Activated naive CD8-positive, alpha-beta T cell treated with anti-CD3 and anti-CD28 coated beads, Interleukin-2, amount 50 U/mL, for 24 hours (primary cell): ENCODE data around the gene SHH.

Source experiments
- ATAC-seq: fragments of 150-1000 bp; cut with Tn5 transposase; one replicate; pipeline ENCODE4 v1.10.0; 2021
- DNase-seq: peaks from one replicate; pipeline ENCODE4 v3.0.0; 2021
- H3K27ac Mint-ChIP-seq: one replicate; pipeline ENCODE4 v1.8.0; 2021; ENCODE audit warnings: mild to moderate bottlenecking, mixed read lengths
- H3K27me3 Mint-ChIP-seq: one replicate; pipeline ENCODE4 v1.8.0; 2021; ENCODE audit warnings: mixed read lengths
- H3K36me3 Mint-ChIP-seq: one replicate; pipeline ENCODE4 v1.8.0; 2021; ENCODE audit warnings: low read depth, mixed read lengths
- H3K4me1 Mint-ChIP-seq: one replicate; pipeline ENCODE4 v1.8.0; 2021; ENCODE audit warnings: mixed read lengths
- H3K4me3 Mint-ChIP-seq: one replicate; pipeline ENCODE4 v1.8.0; 2021; ENCODE audit warnings: mild to moderate bottlenecking, moderate library complexity, mixed read lengths
- H3K9me3 Mint-ChIP-seq: one replicate; pipeline ENCODE4 v1.8.0; 2021; ENCODE audit warnings: mixed read lengths

SHH gene

DNA sequence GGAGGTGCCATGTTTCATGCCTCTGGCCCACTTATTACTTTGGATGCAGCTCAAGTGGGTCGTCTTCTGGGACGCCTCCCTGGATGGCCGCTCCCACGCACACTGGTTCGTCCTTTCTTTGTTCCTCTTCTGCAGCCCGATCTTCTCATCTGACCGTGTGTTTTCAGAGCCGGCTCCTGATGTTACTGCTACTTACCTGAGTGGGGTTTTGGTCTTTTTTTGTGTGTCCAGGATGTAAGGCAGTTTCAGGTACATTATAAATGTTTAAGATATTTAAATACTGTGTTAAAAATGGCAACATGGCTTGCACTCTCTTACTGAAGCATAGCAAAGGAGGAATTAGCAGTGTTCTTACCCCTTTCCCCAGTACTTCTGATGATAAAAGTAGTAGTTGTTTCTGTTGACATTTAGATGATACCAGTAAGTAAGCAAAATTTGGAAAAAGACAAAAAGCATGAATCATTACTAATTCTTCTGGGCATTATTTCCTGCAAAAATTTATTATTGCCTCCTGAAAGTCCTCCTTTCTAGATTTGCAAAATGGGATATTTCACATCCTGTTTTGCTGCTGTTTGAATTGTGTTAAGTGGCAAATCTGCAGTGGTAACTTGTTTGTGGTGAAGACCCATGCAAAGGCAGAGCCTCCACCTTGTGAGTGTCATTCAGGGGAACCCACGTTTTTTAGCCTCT lies 59.4 kb downstream of the SHH start:
- Mint-ChIP-seq H3K4me3 (no peak overlapping the region), H3K27ac (peak overlapping the region; percentile 58), H3K27me3 (no peaks in the 10 kb centered on the region), H3K9me3 (no peaks in the 10 kb centered on the region), H3K4me1 (peaks cover 86% of the 10 kb centered on the region), H3K36me3 (peaks cover 33% of the 10 kb centered on the region)
- ATAC-seq = no peak
- DNase-seq = no peak

DNA sequence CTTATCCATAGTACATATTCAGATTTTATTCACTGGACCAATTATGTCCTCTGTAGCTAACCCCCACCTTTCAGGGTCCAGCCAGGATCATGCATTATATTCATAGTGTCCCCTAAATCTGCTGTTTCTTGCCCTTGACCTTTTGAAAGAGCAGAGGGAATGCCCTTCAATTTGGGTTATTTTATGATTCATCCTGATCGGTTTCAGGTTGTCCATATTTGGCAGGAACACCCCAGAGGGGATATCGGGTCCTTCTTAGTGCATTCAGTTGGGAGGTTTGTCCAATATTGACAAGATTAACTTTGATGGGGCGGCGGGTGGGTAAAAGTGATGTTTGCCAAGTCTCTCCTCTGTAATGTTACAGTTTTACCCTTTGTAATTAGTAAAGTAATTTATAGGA lies 60.9 kb downstream of the SHH start:
- peak overlapping the region; percentile 77 for H3K27ac Mint-ChIP-seq

DNA sequence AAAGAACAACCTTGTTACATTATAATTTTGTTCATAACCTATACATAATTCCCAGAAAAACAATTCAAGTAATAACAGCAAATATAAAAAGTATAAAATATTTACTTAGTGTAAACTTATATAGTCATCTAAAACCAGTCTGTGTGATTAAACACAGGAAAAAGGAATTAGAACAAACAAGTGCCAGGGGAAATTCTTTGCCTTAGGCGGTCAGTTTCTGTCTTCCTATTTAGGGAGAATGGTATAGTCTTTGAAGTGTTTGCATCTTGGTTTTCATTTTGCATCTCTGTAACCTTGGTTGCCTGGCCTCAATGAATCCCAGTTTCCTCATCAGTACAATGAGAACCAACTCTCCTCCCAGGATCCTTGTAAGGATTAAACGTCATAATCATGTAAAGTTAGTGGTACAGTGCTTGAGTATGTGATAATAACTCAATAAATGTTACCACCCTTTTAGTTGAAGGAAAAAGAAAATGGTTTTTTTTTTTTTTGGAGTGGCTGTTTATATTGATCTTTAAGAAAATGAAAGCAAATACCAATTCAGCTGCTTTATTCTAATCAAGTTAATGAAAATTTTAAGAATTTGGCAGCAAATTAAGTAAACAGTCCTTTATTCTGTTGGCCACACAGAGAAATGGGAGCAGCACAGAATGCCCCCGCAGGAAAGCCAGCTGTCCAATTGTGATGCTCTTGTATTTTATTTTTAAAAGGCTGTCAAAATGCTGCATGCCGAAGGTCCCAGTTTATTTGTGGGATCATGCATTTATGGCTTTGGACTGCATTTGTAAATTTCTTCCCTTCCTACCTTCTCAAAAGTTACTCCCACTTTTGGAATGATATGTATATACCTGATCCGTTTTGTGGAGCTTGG lies 61.8 kb downstream of the SHH start:
- no peak for ATAC-seq
- Mint-ChIP-seq H3K27me3 (no peaks in the 10 kb centered on the region), H3K9me3 (no peaks in the 10 kb centered on the region), H3K4me3 (no peak overlapping the region), H3K36me3 (peaks cover 38% of the 10 kb centered on the region), H3K27ac (no peak overlapping the region), H3K4me1 (peaks cover 85% of the 10 kb centered on the region)
- no peak for DNase-seq

More for the DNA sequence above, 60.9 kb downstream of the SHH start:
- Mint-ChIP-seq H3K27me3 (no peaks in the 10 kb centered on the region), H3K9me3 (no peaks in the 10 kb centered on the region), H3K4me1 (peaks cover 83% of the 10 kb centered on the region), H3K36me3 (peaks cover 31% of the 10 kb centered on the region), H3K4me3 (no peak overlapping the region)
- DNase-seq = no peak
- ATAC-seq = peak; percentile 66
